Type B pancreatic cell (in vitro differentiated cells): ENCODE results near the gene PCOLCE2. TPM values are rescaled to one million over a fixed set of nuclear protein-coding genes. Genes with fewer than 3 reads are reported as not detected.

ENCODE experiments used
- DNase-seq: peaks from one replicate; pipeline ENCODE4 v3.0.0; 2021; ENCODE audit warnings: mixed read lengths; ENCODE audit not compliant: unreplicated experiment; ENCODE audit errors: extremely low spot score
- H3K27ac Mint-ChIP-seq: 2 replicates; pipeline ENCODE4 v1.8.0; 2021; ENCODE audit warnings: mild to moderate bottlenecking, mixed read lengths
- H3K27me3 Mint-ChIP-seq: 2 replicates; pipeline ENCODE4 v1.8.0; 2021; ENCODE audit warnings: mixed read lengths
- H3K36me3 Mint-ChIP-seq: 2 replicates; pipeline ENCODE4 v1.8.0; 2021; ENCODE audit warnings: mixed read lengths
- H3K4me1 Mint-ChIP-seq: one replicate; pipeline ENCODE4 v1.8.0; 2021; ENCODE audit warnings: mixed read lengths; ENCODE audit not compliant: unreplicated experiment
- H3K4me3 Mint-ChIP-seq: 2 replicates; pipeline ENCODE4 v1.8.0; 2021; ENCODE audit warnings: mild to moderate bottlenecking, mixed read lengths
- H3K9me3 Mint-ChIP-seq: 2 replicates; pipeline ENCODE4 v1.8.0; 2021; ENCODE audit warnings: mixed read lengths
- total RNA-seq: library from RNA; stranded (reverse); gene quantifications from 2 replicates; pipeline ENCODE4 v1.2.1, GENCODE V29; 2021; ENCODE audit warnings: low replicate concordance
- TF ChIP-seq, protein P1 (sequence below): fragments of 200-600 bp; sonication (generic); conservative IDR thresholded peaks from 2 replicates; pipeline ENCODE4 v1.5.0; 2021; ENCODE audit warnings: antibody characterized with exemption, mild to moderate bottlenecking

PCOLCE2 gene
- total RNA-seq, 1 donor from 2014 or later: 7.2 TPM

DNA sequence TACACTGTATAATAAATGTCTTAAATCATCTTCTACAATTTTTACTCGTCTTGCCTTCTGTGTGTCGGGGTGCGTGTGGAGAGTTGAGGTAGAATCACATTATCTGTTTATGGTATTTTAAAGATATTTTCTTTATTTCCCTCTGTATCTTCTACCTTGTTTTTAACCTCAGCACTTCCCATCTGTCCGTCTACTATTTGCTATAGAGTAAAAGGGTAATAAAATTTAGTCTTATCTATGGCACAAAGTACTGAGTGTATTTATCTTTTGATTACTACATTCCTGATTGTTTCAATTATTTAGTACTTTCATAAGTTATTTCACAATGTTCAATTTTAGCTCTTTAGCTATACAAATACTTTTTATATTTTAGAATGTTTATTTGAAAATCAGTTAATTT, 102.9 kb downstream of the PCOLCE2 start:
- Mint-ChIP-seq H3K4me1 (no peaks in the 10 kb centered on the region), H3K27ac (no peak overlapping the region), H3K27me3 (no peaks in the 10 kb centered on the region), H3K9me3 (no peaks in the 10 kb centered on the region), H3K36me3 (peaks cover 3% of the 10 kb centered on the region), H3K4me3 (no peak overlapping the region)
- no peak for DNase-seq
- TF ChIP-seq, protein P1, sequence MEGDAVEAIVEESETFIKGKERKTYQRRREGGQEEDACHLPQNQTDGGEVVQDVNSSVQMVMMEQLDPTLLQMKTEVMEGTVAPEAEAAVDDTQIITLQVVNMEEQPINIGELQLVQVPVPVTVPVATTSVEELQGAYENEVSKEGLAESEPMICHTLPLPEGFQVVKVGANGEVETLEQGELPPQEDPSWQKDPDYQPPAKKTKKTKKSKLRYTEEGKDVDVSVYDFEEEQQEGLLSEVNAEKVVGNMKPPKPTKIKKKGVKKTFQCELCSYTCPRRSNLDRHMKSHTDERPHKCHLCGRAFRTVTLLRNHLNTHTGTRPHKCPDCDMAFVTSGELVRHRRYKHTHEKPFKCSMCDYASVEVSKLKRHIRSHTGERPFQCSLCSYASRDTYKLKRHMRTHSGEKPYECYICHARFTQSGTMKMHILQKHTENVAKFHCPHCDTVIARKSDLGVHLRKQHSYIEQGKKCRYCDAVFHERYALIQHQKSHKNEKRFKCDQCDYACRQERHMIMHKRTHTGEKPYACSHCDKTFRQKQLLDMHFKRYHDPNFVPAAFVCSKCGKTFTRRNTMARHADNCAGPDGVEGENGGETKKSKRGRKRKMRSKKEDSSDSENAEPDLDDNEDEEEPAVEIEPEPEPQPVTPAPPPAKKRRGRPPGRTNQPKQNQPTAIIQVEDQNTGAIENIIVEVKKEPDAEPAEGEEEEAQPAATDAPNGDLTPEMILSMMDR: no peak

DNA sequence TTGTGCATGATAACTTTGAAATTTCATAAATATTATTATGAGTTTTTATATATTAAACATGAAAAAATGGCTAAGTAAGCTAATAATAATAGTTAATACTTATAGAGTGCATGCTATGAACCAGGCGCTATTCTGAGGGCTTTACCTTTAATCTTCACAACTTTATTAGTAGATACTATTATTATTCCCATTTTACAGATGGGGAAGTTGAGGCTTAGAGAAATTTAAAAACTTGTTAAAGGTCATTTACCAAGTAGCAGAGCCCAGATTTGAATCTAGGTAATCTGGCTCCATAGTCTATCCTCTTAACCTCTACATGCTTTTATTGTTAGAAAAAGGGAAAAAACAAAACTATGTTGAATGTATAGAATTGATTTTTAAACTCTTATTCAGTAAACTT, 104.7 kb downstream of the PCOLCE2 start:
- Mint-ChIP-seq H3K27ac (no peak overlapping the region), H3K36me3 (peaks cover 3% of the 10 kb centered on the region), H3K27me3 (no peaks in the 10 kb centered on the region), H3K4me1 (no peaks in the 10 kb centered on the region), H3K9me3 (no peaks in the 10 kb centered on the region), H3K4me3 (no peak overlapping the region)
- DNase-seq: no peak
- TF ChIP-seq, protein P1: no peak

DNA sequence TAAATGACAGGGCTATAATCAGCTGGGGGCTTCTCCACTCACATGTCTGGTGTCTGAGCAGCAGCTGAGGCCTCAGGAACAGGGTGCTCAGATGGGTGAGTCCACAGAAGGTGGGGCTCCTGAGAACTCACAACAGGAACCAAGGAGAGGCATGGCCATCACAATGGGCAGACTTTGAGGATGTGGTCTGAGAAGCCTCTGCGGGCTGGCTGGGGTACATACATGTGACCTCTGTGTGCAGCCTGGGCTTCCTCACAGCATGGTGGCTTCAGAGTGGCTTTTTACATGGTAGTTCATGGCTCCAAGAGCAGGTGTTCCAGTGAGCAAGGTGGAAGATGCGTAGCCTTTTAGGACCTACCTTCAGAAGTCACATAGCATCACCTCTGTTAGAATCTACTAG, 106.3 kb downstream of the PCOLCE2 start:
- DNase-seq: no peak
- no peaks in the 10 kb centered on the region for H3K4me1 Mint-ChIP-seq
- no peak overlapping the region for H3K4me3 Mint-ChIP-seq
- H3K27ac Mint-ChIP-seq: no peak overlapping the region
- H3K27me3 Mint-ChIP-seq: no peaks in the 10 kb centered on the region
- no peaks in the 10 kb centered on the region for H3K9me3 Mint-ChIP-seq
- TF ChIP-seq, protein P1: no peak
- H3K36me3 Mint-ChIP-seq: peaks cover 3% of the 10 kb centered on the region

DNA sequence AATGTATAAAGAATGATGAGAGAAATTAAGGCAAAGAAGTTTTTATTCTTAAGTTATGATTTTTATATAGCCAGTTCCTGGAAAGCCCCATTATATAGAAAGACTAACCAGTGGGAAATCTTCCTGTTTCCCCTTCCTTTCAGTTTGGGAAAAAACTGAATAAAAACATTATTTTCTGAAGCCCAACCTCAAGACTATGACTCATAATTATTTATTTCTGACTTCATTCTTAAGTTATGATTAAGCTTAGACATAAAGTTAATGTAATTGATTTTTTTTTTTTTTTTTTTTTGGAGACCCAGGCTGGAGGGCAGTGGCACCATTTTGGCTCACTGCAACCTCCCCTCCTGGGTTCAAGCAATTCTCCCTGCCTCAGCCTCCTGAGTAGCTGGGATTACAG, 109.3 kb downstream of the PCOLCE2 start:
- H3K9me3 Mint-ChIP-seq: no peaks in the 10 kb centered on the region
- TF ChIP-seq, protein P1: no peak
- no peaks in the 10 kb centered on the region for H3K4me1 Mint-ChIP-seq
- H3K27me3 Mint-ChIP-seq: no peaks in the 10 kb centered on the region
- no peak overlapping the region for H3K27ac Mint-ChIP-seq
- peaks cover under 1% of the 10 kb centered on the region for H3K36me3 Mint-ChIP-seq
- H3K4me3 Mint-ChIP-seq: no peak overlapping the region
- DNase-seq: no peak

DNA sequence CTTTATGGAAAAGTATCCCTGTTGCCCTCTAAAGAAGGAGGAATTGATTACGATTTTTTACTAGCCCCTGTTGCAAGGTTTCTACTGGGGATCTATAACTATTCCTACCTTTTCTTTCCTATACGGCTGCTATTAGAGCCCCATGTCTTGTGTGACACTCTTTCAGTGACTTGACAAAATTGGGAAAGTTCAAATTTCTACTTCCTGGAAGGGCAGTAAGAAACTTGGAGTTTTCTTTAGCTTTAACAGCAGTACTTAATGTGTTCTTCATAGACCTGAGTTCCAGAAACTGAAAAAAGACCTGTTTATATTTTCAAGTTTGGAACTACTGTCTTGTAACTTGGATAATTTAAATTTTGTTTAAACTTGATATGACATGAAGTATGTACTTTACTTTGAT, 110.3 kb downstream of the PCOLCE2 start:
- no peaks in the 10 kb centered on the region for H3K27me3 Mint-ChIP-seq
- no peak for DNase-seq
- no peak overlapping the region for H3K27ac Mint-ChIP-seq
- no peak overlapping the region for H3K4me3 Mint-ChIP-seq
- no peaks in the 10 kb centered on the region for H3K36me3 Mint-ChIP-seq
- H3K4me1 Mint-ChIP-seq: no peaks in the 10 kb centered on the region
- TF ChIP-seq, protein P1: no peak
- no peaks in the 10 kb centered on the region for H3K9me3 Mint-ChIP-seq

DNA sequence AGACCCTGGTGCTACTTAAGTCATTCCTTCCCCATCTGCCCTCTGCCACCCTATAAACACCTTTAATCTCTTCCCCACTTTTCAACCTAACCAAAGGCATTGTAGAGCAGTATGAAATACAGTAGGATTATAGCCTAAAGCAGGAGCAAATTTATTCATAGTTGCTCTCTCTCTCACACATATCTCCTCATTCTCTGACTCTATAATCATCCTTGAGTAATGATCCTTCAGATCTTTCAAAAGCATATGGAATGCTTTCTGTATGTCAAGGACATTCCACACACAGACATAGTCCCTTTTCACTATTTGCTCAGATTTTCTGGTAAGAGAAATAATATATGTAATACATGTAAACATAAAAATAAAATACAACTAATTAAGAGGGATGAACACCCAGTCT, 111.0 kb downstream of the PCOLCE2 start:
- Mint-ChIP-seq H3K36me3 (no peaks in the 10 kb centered on the region), H3K4me1 (no peaks in the 10 kb centered on the region), H3K27me3 (no peaks in the 10 kb centered on the region), H3K9me3 (no peaks in the 10 kb centered on the region), H3K27ac (no peak overlapping the region), H3K4me3 (no peak overlapping the region)
- TF ChIP-seq, protein P1: no peak
- no peak for DNase-seq
